ENCODE results near the gene CD248.
"Not testable (repeated sequence)": the region's sequence is repeated elsewhere in the genome, so short reads cannot be mapped to it uniquely, and the experiment has no call there.

GRCh38 chr11:66310803-66311440, 5.9 kb downstream of the CD248 start:
- not testable (repeated sequence) for TF ChIP-seq ETV6 (CRISPR knock-in tag; IDR thresholded peaks at IDR 0.05); ELF4 (CRISPR knock-in tag; IDR thresholded peaks at IDR 0.05; ENCODE audit: low read depth); MAX (CRISPR knock-in tag; IDR thresholded peaks at IDR 0.05); CTCF (IDR thresholded peaks at IDR 0.05); FOXP4 (CRISPR knock-in tag; IDR thresholded peaks at IDR 0.05); ZNF263 (CRISPR knock-in tag; IDR thresholded peaks at IDR 0.05; ENCODE audit: low read depth); SP1 (CRISPR knock-in tag; conservative IDR thresholded peaks at IDR 0.05)
- TF ChIP-seq, protein P1, sequence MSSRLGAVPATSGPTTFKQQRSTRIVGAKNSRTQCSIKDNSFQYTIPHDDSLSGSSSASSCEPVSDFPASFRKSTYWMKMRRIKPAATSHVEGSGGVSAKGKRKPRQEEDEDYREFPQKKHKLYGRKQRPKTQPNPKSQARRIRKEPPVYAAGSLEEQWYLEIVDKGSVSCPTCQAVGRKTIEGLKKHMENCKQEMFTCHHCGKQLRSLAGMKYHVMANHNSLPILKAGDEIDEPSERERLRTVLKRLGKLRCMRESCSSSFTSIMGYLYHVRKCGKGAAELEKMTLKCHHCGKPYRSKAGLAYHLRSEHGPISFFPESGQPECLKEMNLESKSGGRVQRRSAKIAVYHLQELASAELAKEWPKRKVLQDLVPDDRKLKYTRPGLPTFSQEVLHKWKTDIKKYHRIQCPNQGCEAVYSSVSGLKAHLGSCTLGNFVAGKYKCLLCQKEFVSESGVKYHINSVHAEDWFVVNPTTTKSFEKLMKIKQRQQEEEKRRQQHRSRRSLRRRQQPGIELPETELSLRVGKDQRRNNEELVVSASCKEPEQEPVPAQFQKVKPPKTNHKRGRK (CRISPR knock-in tag; IDR thresholded peaks at IDR 0.05; ENCODE audit: borderline replicate concordance) = not testable (repeated sequence)
- TF ChIP-seq, protein P2, sequence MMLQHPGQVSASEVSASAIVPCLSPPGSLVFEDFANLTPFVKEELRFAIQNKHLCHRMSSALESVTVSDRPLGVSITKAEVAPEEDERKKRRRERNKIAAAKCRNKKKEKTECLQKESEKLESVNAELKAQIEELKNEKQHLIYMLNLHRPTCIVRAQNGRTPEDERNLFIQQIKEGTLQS (CRISPR knock-in tag; conservative IDR thresholded peaks at IDR 0.05) = not testable (repeated sequence)
